ENCODE results near the gene MRTFA. TPM values are rescaled to one million over a fixed set of nuclear protein-coding genes. Genes with fewer than 3 reads are reported as not detected.

MRTFA gene
- total RNA-seq, result 100 to 1,000 TPM in 3 of 7 donors, 10 to 100 TPM in 4; 76.2 to 138 (median 97.3) TPM
- 10 to 100 TPM; 17.6 to 35.0 (median 24.6) TPM for polyA plus RNA-seq
- long read RNA-seq, donor 1, full-length matches to known transcripts, result 2 of 2 reads
- long read RNA-seq, donor 1, partial matches to known transcripts, result 0 of 2 reads
- long read RNA-seq, donor 1, other reads (novel, unspliced or antisense), result 0 of 2 reads
- long read RNA-seq, donor 2, full-length matches to known transcripts, result 2 of 2 reads
- long read RNA-seq, donor 2, partial matches to known transcripts, result 0 of 2 reads
- long read RNA-seq, donor 2, other reads (novel, unspliced or antisense), result 0 of 2 reads

- peak; percentile 100 for DNase-seq
- intact Hi-C loops (cut with DNase I; ENCODE audit: low total_unique reads), result no loop called here
- Histone ChIP-seq H3K9me3 (no peaks in the 10 kb centered on the region), H3K27ac (peak within 1 kb of the TSS; percentile 93 to 97 (median 95)), H3K36me3 (no peaks in the 10 kb centered on the region), H3K4me1 (peaks cover 16 to 62% (median 50%) of the 10 kb centered on the region in 6 donors), H3K27me3 (replicated peaks in 1 of 7) (no peaks in the 10 kb centered on the region), H3K4me3 (peak within 1 kb of the TSS; percentile 72 to 98 (median 93))
- TF ChIP-seq POLR2AphosphoS5 (IDR thresholded peaks at IDR 0.05) (peak; percentile 98 to 99 (median 99)), CTCF (IDR thresholded peaks at IDR 0.05 in 8 of 11, conservative IDR thresholded peaks at IDR 0.05 in 3 of 11) (peak in 4 of 11 experiments; percentile 23 to 44 (median 26)), POLR2A (IDR thresholded peaks at IDR 0.05) (peak; percentile 60 to 95 (median 90))
- 0 to 2% (median 0%) methylated on average over 35 to 82 of the region's 82 CpGs for WGBS, 5 donors
These were observed at the start of gene MRTFA for GRCh38 chr22:40636380-40637182. MRTFA (minus strand) TSS chr22:40636719.

- Histone ChIP-seq H3K4me3 (peak overlapping the region in 2 of 8 donors; percentile 6 to 19), H3K4me1 (peaks cover 0 to 18% (median 8%) of the 10 kb centered on the region in 6 donors), H3K27ac (peak overlapping the region in 2 of 8 donors; percentile 37 to 47), H3K36me3 (no peaks in the 10 kb centered on the region), H3K27me3 (replicated peaks in 1 of 7) (peaks cover 0 to 30% (median 0%) of the 10 kb centered on the region in 7 donors), H3K9me3 (no peaks in the 10 kb centered on the region)
- no peak for DNase-seq
- 86 to 91% (median 89%) methylated on average over 3 of the region's 3 CpGs for WGBS, 5 donors
- intact Hi-C loops (cut with DNase I; ENCODE audit: low total_unique reads), result loop anchor here (10.0 kb wide), 1 partner anchor 69 kb away; no protein-coding TSS in a partner anchor
- TF ChIP-seq CTCF (IDR thresholded peaks at IDR 0.05 in 8 of 11, conservative IDR thresholded peaks at IDR 0.05 in 3 of 11) (no peak), POLR2A (IDR thresholded peaks at IDR 0.05) (no peak), POLR2AphosphoS5 (IDR thresholded peaks at IDR 0.05) (no peak)
These were observed 48.9 kb upstream of the MRTFA start for GRCh38 chr22:40685406-40685805.

- Histone ChIP-seq H3K4me1 (peaks cover 0 to 25% (median 13%) of the 10 kb centered on the region in 6 donors), H3K36me3 (no peaks in the 10 kb centered on the region), H3K4me3 (peak overlapping the region in 2 of 8 donors; percentile 6 to 19), H3K27me3 (replicated peaks in 1 of 7) (peaks cover 0 to 36% (median 0%) of the 10 kb centered on the region in 7 donors), H3K27ac (peak overlapping the region in 2 of 8 donors; percentile 37 to 47), H3K9me3 (no peaks in the 10 kb centered on the region)
- intact Hi-C loops (cut with DNase I; ENCODE audit: low total_unique reads), result loop anchor here (10.0 kb wide), 1 partner anchor 70 kb away; no protein-coding TSS in a partner anchor
- WGBS, 5 donors, result 54 to 65% (median 61%) methylated on average over 9 of the region's 9 CpGs
- DNase-seq, result no peak
- TF ChIP-seq POLR2AphosphoS5 (IDR thresholded peaks at IDR 0.05) (no peak), POLR2A (IDR thresholded peaks at IDR 0.05) (no peak), CTCF (IDR thresholded peaks at IDR 0.05 in 8 of 11, conservative IDR thresholded peaks at IDR 0.05 in 3 of 11) (no peak)
These were observed 48.2 kb upstream of the MRTFA start for GRCh38 chr22:40684728-40685127.
